DND-41 (cell line): ENCODE measurements around the gene DCLK2.

Source experiments
- ATAC-seq: fragments of 200-7000 bp; cut with Tn5 transposase; 3 replicates; pipeline ENCODE4 v1.9.1; 2021; ENCODE audit warnings: low read depth; ENCODE audit not compliant: insufficient read depth
- DNase-seq: peaks from one replicate; pipeline ENCODE4 v3.0.0-alpha.2; 2020
- H2AFZ ChIP-seq: 2 replicates; pipeline ENCODE4 v1.6.0; 2012; ENCODE audit warnings: low read depth, low read length
- H3K27ac ChIP-seq: 2 replicates; pipeline ENCODE4 v1.5.1; 2012; ENCODE audit warnings: low read length, inconsistent platforms
- H3K27me3 ChIP-seq: fragments of 200-600 bp; sonication (generic); 2 replicates; pipeline ENCODE4 v1.6.0; 2012; ENCODE audit warnings: low read length, mild to moderate bottlenecking, inconsistent platforms; ENCODE audit not compliant: insufficient read depth, poor library complexity
- H3K36me3 ChIP-seq: 2 replicates; pipeline ENCODE4 v1.5.1; 2012; ENCODE audit warnings: low read length, inconsistent platforms; ENCODE audit not compliant: insufficient read depth
- H3K4me1 ChIP-seq: 2 replicates; pipeline ENCODE4 v1.5.1; 2012; ENCODE audit warnings: mild to moderate bottlenecking, low read length; ENCODE audit not compliant: insufficient read depth
- H3K4me2 ChIP-seq: 2 replicates; pipeline ENCODE4 v1.6.0; 2012; ENCODE audit warnings: mild to moderate bottlenecking, moderate library complexity, low read length, inconsistent platforms; ENCODE audit not compliant: insufficient read depth
- H3K4me3 ChIP-seq, 2 experiments: fragments of 200-600 bp in 1 of 2; shearing (Covaris generic) in 1 of 2; 2 replicates each; pipeline ENCODE4 v1.5.1; 2012 to 2016; ENCODE audit warnings: inconsistent platforms in 2 of 2, low read length in 2 of 2, mild to moderate bottlenecking in 2 of 2, low read depth in 1 of 2, moderate library complexity in 1 of 2
- H3K79me2 ChIP-seq: 2 replicates; pipeline ENCODE4 v1.6.0; 2012; ENCODE audit warnings: low read length, inconsistent platforms; ENCODE audit not compliant: insufficient read depth
- H3K9ac ChIP-seq: 2 replicates; pipeline ENCODE4 v1.6.0; 2012; ENCODE audit warnings: low read depth, mild to moderate bottlenecking, inconsistent platforms, low read length, moderate library complexity
- H3K9me3 ChIP-seq: 2 replicates; pipeline ENCODE4 v1.5.1; 2012; ENCODE audit warnings: low read length, moderate library complexity, mild to moderate bottlenecking, inconsistent platforms; ENCODE audit not compliant: insufficient read depth, severe bottlenecking
- H4K20me1 ChIP-seq: 2 replicates; pipeline ENCODE4 v1.6.0; 2012; ENCODE audit warnings: low read length; ENCODE audit not compliant: insufficient read depth
- EZH2 ChIP-seq: IDR thresholded peaks from 3 replicates; pipeline ENCODE4 v1.6.1; 2012; ENCODE audit warnings: borderline replicate concordance, low read depth, mild to moderate bottlenecking, moderate library complexity, low read length, inconsistent platforms; ENCODE audit not compliant: severe bottlenecking
- TF ChIP-seq, protein P1 (sequence below): IDR thresholded peaks from 2 replicates; pipeline ENCODE4 v1.5.1; 2012; ENCODE audit warnings: borderline replicate concordance, low read length, moderate library complexity, mild to moderate bottlenecking; ENCODE audit not compliant: poor library complexity, severe bottlenecking; ENCODE audit errors: extremely low read depth

The DCLK2 gene

DNA sequence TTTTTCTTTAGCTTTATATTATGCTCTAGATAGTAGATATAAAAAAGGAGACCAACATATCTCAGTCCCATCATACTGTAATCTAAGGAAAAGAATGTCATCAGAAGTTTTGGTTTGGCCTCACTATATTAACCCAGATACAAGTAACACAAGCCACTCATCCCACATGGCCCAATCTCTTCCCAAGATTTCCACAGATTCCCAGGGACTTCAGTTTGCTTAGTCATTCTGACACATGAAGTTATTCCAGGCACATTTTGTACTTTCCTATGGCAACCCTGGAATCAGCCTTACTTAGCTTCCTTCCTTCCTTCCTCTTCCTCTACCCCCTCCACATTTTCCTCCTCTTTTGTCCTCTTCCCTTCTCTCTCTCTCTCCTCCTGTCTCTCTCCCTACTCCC is 21.7 kb upstream of the DCLK2 start:
- Histone ChIP-seq H3K4me2 (no peak overlapping the region), H3K9ac (no peak overlapping the region), H3K27ac (no peak overlapping the region), H3K9me3 (no peaks in the 10 kb centered on the region), H3K4me3 (no peak overlapping the region), H3K27me3 (no peaks in the 10 kb centered on the region), H3K79me2 (no peaks in the 10 kb centered on the region), H2AFZ (no peak overlapping the region), H3K4me1 (no peaks in the 10 kb centered on the region), H4K20me1 (no peaks in the 10 kb centered on the region), H3K36me3 (no peaks in the 10 kb centered on the region)
- TF ChIP-seq, protein P1, sequence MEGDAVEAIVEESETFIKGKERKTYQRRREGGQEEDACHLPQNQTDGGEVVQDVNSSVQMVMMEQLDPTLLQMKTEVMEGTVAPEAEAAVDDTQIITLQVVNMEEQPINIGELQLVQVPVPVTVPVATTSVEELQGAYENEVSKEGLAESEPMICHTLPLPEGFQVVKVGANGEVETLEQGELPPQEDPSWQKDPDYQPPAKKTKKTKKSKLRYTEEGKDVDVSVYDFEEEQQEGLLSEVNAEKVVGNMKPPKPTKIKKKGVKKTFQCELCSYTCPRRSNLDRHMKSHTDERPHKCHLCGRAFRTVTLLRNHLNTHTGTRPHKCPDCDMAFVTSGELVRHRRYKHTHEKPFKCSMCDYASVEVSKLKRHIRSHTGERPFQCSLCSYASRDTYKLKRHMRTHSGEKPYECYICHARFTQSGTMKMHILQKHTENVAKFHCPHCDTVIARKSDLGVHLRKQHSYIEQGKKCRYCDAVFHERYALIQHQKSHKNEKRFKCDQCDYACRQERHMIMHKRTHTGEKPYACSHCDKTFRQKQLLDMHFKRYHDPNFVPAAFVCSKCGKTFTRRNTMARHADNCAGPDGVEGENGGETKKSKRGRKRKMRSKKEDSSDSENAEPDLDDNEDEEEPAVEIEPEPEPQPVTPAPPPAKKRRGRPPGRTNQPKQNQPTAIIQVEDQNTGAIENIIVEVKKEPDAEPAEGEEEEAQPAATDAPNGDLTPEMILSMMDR: no peak
- no peak for TF ChIP-seq EZH2
- ATAC-seq (no peak), DNase-seq (no peak)

DNA sequence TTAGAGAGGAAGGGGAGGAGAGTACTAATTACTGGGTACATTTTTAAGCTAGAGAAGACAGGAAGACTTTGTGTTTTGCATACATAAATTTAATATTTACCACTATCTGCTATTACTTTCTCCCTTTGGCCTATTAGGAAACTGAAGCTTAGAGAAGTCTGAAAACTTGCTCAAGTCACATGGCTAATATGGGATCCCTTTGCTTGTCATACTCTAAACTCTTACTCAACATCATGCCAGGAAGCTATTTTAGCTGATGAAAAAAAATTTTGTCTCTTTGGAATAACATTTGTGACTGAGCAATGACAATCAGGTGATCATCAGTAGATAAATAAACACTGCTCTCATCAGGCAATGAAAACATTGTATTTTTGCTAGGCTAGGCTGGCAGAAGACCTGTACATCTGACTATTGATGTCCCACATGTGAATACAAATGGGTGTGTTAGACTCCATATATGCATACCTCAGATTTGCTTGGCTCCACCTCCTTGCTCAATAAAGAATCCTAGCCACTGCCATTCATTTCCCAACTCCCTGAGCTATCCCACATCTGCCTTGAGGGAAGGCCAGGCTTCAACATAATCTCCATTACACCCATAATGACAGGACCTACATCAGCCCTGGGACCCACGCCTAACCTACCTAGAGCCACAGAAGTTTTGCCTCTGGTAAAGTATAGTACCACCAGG is 17.0 kb upstream of the DCLK2 start:
- Histone ChIP-seq H3K4me1 (no peaks in the 10 kb centered on the region), H3K4me2 (no peak overlapping the region), H2AFZ (no peak overlapping the region), H3K36me3 (no peaks in the 10 kb centered on the region), H3K79me2 (no peaks in the 10 kb centered on the region), H3K9me3 (no peaks in the 10 kb centered on the region), H3K9ac (no peak overlapping the region), H3K27ac (no peak overlapping the region), H3K27me3 (no peaks in the 10 kb centered on the region), H3K4me3 (no peak overlapping the region), H4K20me1 (no peaks in the 10 kb centered on the region)
- no peak for TF ChIP-seq EZH2
- TF ChIP-seq, protein P1: no peak
- ATAC-seq (no peak), DNase-seq (no peak)

DNA sequence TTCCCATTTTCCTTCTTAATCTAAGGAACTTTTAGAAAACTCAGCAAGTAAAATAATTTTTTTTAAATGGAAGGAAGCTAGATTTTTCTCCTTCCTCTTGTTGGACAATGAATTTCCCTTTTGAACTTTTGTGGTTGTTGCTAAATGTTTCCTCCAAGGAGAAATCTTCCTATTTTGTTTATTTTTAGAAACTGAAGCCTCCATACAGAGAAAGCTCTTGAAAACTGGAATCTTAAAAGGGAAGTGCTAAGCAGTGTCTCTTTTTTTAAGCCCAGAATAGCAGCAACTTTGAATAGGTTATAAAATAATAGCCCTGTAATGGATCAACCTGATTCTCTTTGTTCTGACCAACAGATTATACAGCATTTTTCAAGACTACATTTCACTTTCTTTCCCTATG is 15.1 kb upstream of the DCLK2 start:
- no peaks in the 10 kb centered on the region for H3K79me2 ChIP-seq

More for the DNA sequence above, 15.1 kb upstream of the DCLK2 start:
- H3K27me3 ChIP-seq: no peaks in the 10 kb centered on the region
- no peak overlapping the region for H2AFZ ChIP-seq
- H3K4me2 ChIP-seq: no peak overlapping the region
- no peak overlapping the region for H3K4me3 ChIP-seq
- H3K9ac ChIP-seq: no peak overlapping the region
- no peak for DNase-seq
- H4K20me1 ChIP-seq: no peaks in the 10 kb centered on the region
- no peaks in the 10 kb centered on the region for H3K36me3 ChIP-seq
- no peaks in the 10 kb centered on the region for H3K9me3 ChIP-seq
- TF ChIP-seq EZH2: no peak
- TF ChIP-seq, protein P1: no peak
- H3K27ac ChIP-seq: no peak overlapping the region
- ATAC-seq: no peak
- no peaks in the 10 kb centered on the region for H3K4me1 ChIP-seq
